NCI-H526 treated with DMSO at 0.1 percent for 48 hours (cell line): ENCODE results near the gene PPP1R11.
A peak's percentile ranks its signal among the peaks of the same experiment; 100 is the strongest.
"Not testable (repeated sequence)": the region's sequence is repeated elsewhere in the genome, so short reads cannot be mapped to it uniquely, and the experiment has no call there.

ENCODE experiments used
- DNase-seq: peaks from one replicate; lab custom pipeline; 2025; lab: John Stamatoyannopoulos, UW

Gene PPP1R11

GRCh38 chr6:30097902-30098768 lies 31.1 kb downstream of the PPP1R11 start:
- DNase-seq: no peak

GRCh38 chr6:30100154-30100553 lies 33.2 kb downstream of the PPP1R11 start:
- no peak for DNase-seq

GRCh38 chr6:30100585-30101443 lies 33.8 kb downstream of the PPP1R11 start:
- no peak for DNase-seq

- peak; percentile 61 for DNase-seq
These were observed 34.7 kb downstream of the PPP1R11 start for GRCh38 chr6:30101444-30102413.

- no peak for DNase-seq
These were observed 35.5 kb downstream of the PPP1R11 start for GRCh38 chr6:30102414-30102969.

GRCh38 chr6:30102970-30103871 lies 36.2 kb downstream of the PPP1R11 start:
- DNase-seq: peak; percentile 85

GRCh38 chr6:30103872-30104179 lies 36.8 kb downstream of the PPP1R11 start:
- DNase-seq: no peak

DNA sequence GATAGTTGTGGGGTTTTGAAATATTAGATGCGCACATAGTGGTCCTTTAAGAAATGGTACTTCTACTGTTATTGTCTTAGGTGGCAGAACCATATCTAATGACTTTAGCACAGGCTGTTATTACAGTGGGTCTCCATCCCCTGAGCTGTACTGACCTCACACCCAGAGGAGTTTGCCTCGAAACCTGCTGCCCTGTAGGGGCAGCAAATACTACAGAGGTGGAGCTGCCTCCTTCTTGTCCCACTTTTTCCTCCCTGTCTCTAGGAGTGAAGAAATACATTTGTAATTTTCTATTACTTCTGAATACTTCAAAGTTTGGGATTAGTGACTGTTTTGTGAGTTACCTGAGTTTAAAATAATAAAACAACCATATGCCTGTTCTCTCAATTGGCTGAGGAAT lies 37.7 kb downstream of the PPP1R11 start:
- no peak for DNase-seq

DNA sequence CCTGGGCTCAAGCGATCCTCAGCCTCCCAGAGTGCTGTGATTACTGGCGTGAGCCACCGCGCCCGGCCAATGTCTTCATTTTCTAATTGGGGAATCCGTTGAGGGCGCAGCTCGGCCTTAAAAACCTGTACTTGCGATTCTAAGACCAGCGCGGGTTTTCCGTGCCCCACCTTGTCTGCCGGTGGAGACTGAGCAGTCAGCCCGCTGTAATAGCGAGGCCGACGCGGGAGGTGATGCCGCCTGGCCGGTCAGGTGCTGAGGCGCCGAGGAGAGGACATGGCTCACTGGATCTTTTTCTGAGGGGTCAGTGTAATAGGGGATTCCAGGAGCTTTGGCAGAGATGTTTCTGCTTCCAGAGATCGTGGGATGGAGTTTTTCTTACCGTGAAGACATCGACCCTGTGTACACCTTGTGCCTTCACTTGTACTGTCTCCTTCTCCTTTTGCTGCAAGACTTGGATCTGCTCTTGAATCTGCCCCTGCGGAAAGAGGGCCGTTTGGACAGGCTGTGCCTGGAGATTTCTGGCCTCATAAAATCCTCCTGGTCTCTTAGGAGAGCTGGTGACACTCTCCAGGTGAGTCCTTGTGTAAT lies 44.4 kb downstream of the PPP1R11 start:
- DNase-seq: no peak

DNA sequence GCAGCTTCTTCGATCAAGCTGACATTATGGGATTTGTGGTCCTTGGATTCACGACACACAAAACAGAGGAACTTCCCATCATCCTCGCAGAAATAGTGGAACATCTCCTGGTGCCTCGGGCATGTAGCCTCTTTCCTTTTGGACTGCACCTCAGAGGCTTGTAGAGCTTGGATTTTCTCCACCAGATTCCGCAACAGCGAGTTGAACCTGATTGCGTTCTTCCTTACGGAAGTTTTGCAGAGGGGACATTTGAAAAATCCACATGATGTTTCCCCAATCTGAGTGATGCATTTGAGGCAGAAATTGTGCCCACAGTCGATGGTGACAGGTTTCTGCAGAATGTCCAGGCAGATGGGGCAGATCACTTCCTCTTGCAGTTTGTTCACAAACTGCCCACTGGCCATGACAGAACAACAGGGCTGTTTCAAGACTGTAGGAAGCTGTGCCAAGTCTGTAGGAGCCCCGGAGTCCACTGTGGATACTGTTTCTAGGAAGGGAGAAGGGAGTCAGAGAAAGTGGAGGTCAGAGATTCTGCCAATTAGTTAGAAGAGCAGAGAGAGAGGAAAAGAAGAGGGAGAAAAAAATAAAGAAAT lies 45.5 kb downstream of the PPP1R11 start:
- no peak for DNase-seq

GRCh38 chr6:30113003-30113759 lies 46.2 kb downstream of the PPP1R11 start, which contains the start of gene TRIM31:
TSS of gene TRIM31 (minus strand) at chr6:30113090. CDS start at chr6:30112805, 285 bp downstream.
- DNase-seq: no peak

DNA sequence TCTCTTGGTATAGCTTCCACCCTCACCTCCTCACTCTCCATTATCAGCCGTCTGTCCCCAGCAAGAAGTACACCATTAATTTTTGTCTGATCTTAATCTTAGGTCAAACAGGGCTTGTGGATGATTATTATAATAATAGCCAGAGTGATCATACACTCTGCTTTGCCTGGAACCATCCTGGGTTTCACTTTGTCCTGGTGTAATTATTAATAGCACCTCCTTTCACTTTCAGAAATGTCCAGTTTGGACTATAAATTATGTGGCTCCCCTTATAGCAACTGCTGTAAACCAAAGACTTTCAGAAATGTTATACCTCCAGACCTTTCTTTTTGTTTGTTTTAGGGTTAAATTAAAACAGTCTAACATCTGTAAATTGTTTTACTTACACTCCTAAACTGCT lies 46.8 kb downstream of the PPP1R11 start:
- DNase-seq: no peak

DNA sequence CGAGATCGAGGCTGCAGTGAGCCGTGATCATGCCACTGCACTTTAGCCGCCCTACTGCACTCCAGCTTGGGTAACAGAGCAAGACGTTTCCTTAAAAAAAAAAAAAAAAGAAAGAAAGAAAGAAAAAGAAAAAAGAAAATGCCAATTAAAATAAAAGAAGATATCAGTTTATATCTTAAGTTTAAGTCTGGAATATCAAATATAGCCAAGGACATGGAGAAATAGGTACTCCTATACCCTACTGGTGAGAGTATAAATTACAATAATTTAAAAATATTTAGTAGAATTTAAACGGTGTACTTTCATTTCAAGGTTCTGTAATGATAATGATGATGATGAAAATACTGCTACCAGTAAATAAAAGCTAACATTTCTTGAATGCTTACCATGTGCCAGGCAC lies 49.7 kb downstream of the PPP1R11 start:
- no peak for DNase-seq

- DNase-seq: not testable (repeated sequence)
These were observed 51.7 kb downstream of the PPP1R11 start for GRCh38 chr6:30118691-30119090.
